ENCODE results near the gene AP2B1.

DNA sequence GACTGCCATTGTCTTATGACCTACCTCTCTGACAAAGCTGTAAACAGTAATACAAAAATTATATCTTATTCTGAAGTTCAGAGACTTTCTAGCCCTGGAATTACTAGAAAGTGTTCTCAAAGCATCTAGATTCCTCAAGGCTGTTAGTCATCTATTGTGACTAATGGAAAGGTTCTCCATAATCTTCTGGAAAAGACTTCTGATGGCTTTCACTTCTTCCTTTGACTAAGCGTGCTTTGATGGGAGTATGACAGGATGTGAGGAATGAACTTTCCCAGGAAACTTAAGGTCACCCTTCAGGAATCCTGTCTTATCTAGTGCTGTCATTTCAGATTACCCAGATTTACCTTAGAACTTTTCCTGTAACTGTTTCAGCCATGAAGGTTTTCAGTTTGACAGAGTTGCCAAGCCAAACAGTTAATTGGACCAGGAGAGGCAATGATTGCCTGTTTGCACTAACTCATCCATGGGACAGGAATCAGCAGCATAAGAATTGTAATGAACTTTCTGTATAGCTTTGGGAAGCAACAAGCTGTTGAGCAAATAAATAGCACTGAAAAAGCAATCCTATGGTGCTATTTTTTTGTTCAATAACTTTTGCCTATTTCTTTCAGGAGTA is 43.5 kb downstream of the AP2B1 start:
- TF ChIP-seq, protein P1, sequence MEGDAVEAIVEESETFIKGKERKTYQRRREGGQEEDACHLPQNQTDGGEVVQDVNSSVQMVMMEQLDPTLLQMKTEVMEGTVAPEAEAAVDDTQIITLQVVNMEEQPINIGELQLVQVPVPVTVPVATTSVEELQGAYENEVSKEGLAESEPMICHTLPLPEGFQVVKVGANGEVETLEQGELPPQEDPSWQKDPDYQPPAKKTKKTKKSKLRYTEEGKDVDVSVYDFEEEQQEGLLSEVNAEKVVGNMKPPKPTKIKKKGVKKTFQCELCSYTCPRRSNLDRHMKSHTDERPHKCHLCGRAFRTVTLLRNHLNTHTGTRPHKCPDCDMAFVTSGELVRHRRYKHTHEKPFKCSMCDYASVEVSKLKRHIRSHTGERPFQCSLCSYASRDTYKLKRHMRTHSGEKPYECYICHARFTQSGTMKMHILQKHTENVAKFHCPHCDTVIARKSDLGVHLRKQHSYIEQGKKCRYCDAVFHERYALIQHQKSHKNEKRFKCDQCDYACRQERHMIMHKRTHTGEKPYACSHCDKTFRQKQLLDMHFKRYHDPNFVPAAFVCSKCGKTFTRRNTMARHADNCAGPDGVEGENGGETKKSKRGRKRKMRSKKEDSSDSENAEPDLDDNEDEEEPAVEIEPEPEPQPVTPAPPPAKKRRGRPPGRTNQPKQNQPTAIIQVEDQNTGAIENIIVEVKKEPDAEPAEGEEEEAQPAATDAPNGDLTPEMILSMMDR (IDR thresholded peaks at IDR 0.05) = no peak
- TF ChIP-seq POLR2A (IDR thresholded peaks at IDR 0.05) = no peak

Data from right lobe of liver (tissue), 4 donors.